ENCODE results near the gene MAP7. TPM values are rescaled to one million over a fixed set of nuclear protein-coding genes. Genes with fewer than 3 reads are reported as not detected.
"Not testable (repeated sequence)": the region's sequence is repeated elsewhere in the genome, so short reads cannot be mapped to it uniquely, and the experiment has no call there.

Gene MAP7
- total and polyA plus RNA-seq, 4 donors, result 3.2 to 17.5 (median 8.3) TPM

GRCh38 chr6:136489689-136490033 lies 60.6 kb downstream of the MAP7 start:
- H3K9ac ChIP-seq (ENCODE audit: low read depth in 1 of 2, low read length in 2 of 2); DNase-seq (ENCODE audit: low spot score); H3K4me3 ChIP-seq (ENCODE audit: low read depth in 1 of 3, low read length in 3 of 3); H3K36me3 ChIP-seq (ENCODE audit: control insufficient read depth in 4 of 4, insufficient read depth in 3 of 4, low read depth in 1 of 4, low read length in 3 of 4); H3K9me3 ChIP-seq (ENCODE audit: control insufficient read depth in 4 of 4, low read length in 3 of 4); H3K4me1 ChIP-seq (ENCODE audit: control insufficient read depth in 4 of 4, insufficient read depth in 4 of 4, low read length in 3 of 4); H3K27me3 ChIP-seq (ENCODE audit: control insufficient read depth in 4 of 4, insufficient read depth in 4 of 4, low read length in 3 of 4): not testable (repeated sequence)
- H3K27ac ChIP-seq (ENCODE audit: low read depth in 1 of 2, low read length in 2 of 2), result peak overlapping the region in 1 of 2 donors; percentile 72
- TF ChIP-seq ATF3 (IDR thresholded peaks at IDR 0.05), result peak; percentile 10
- peak in 1 of 2 donors; percentile 1 for TF ChIP-seq RAD21 (IDR thresholded peaks at IDR 0.05)
- 89% methylated on average over 3 of the region's 3 CpGs for WGBS

- no peak overlapping the region for H3K4me3 ChIP-seq (ENCODE audit: low read depth in 1 of 3, low read length in 3 of 3)
- no peaks in the 10 kb centered on the region for H3K36me3 ChIP-seq (ENCODE audit: control insufficient read depth in 4 of 4, insufficient read depth in 3 of 4, low read depth in 1 of 4, low read length in 3 of 4)
- H3K9ac ChIP-seq (ENCODE audit: low read depth in 1 of 2, low read length in 2 of 2), result no peak overlapping the region
- TF ChIP-seq JUND (IDR thresholded peaks at IDR 0.05), result no peak
- no peak for TF ChIP-seq EGR1 (IDR thresholded peaks at IDR 0.05; ENCODE audit: low read depth in 2 of 2)
- no peaks in the 10 kb centered on the region for H3K9me3 ChIP-seq (ENCODE audit: control insufficient read depth in 4 of 4, low read length in 3 of 4)
- DNase-seq (ENCODE audit: low spot score), result no peak
- peaks cover 0 to 6% (median 4%) of the 10 kb centered on the region in 4 donors for H3K4me1 ChIP-seq (ENCODE audit: control insufficient read depth in 4 of 4, insufficient read depth in 4 of 4, low read length in 3 of 4)
- no peaks in the 10 kb centered on the region for H3K27me3 ChIP-seq (ENCODE audit: control insufficient read depth in 4 of 4, insufficient read depth in 4 of 4, low read length in 3 of 4)
- WGBS, result 92% methylated on average over 7 of the region's 7 CpGs
- no peak overlapping the region for H3K27ac ChIP-seq (ENCODE audit: low read depth in 1 of 2, low read length in 2 of 2)
Observed at GRCh38 chr6:136487759-136488425, 62.3 kb downstream of the MAP7 start.

GRCh38 chr6:136486357-136486756 lies 63.9 kb downstream of the MAP7 start:
- H3K9ac ChIP-seq (ENCODE audit: low read depth in 1 of 2, low read length in 2 of 2), result no peak overlapping the region
- 93% methylated on average over 1 of the region's 1 CpG for WGBS
- H3K27me3 ChIP-seq (ENCODE audit: control insufficient read depth in 4 of 4, insufficient read depth in 4 of 4, low read length in 3 of 4), result no peaks in the 10 kb centered on the region
- no peak for DNase-seq (ENCODE audit: low spot score)
- no peaks in the 10 kb centered on the region for H3K36me3 ChIP-seq (ENCODE audit: control insufficient read depth in 4 of 4, insufficient read depth in 3 of 4, low read depth in 1 of 4, low read length in 3 of 4)
- peaks cover 0 to 6% (median 4%) of the 10 kb centered on the region in 4 donors for H3K4me1 ChIP-seq (ENCODE audit: control insufficient read depth in 4 of 4, insufficient read depth in 4 of 4, low read length in 3 of 4)
- no peak overlapping the region for H3K27ac ChIP-seq (ENCODE audit: low read depth in 1 of 2, low read length in 2 of 2)
- no peaks in the 10 kb centered on the region for H3K9me3 ChIP-seq (ENCODE audit: control insufficient read depth in 4 of 4, low read length in 3 of 4)
- no peak for TF ChIP-seq ATF3 (IDR thresholded peaks at IDR 0.05)
- TF ChIP-seq TAF1 (conservative IDR thresholded peaks at IDR 0.05), result no peak
- no peak for TF ChIP-seq HNF4A (conservative IDR thresholded peaks at IDR 0.05)
- TF ChIP-seq RXRA (IDR thresholded peaks at IDR 0.05), result no peak
- no peak for TF ChIP-seq SP1 (IDR thresholded peaks at IDR 0.05)
- no peak for TF ChIP-seq CTCF (IDR thresholded peaks at IDR 0.05; ENCODE audit: low read depth, low read length, missing input control)
- TF ChIP-seq HNF4G (IDR thresholded peaks at IDR 0.05), result no peak
- TF ChIP-seq REST (IDR thresholded peaks at IDR 0.05), result no peak
- no peak for TF ChIP-seq YY1 (IDR thresholded peaks at IDR 0.05)
- no peak for TF ChIP-seq FOXA2 (IDR thresholded peaks at IDR 0.05)
- no peak for TF ChIP-seq RAD21 (IDR thresholded peaks at IDR 0.05)
- TF ChIP-seq JUND (IDR thresholded peaks at IDR 0.05), result no peak
- no peak for TF ChIP-seq ZBTB33 (IDR thresholded peaks at IDR 0.05)
- TF ChIP-seq NR2F2 (IDR thresholded peaks at IDR 0.05), result no peak
- no peak for TF ChIP-seq MAX (IDR thresholded peaks at IDR 0.05)
- H3K4me3 ChIP-seq (ENCODE audit: low read depth in 1 of 3, low read length in 3 of 3), result no peak overlapping the region
